Glomerular visceral epithelial cell (primary cell): ENCODE data around the gene NRXN3.

Experiments used
- DNase-seq: peaks from one replicate; pipeline ENCODE4 v3.0.0-alpha.2; 2016; ENCODE audit errors: extremely low spot score

Gene NRXN3

DNA sequence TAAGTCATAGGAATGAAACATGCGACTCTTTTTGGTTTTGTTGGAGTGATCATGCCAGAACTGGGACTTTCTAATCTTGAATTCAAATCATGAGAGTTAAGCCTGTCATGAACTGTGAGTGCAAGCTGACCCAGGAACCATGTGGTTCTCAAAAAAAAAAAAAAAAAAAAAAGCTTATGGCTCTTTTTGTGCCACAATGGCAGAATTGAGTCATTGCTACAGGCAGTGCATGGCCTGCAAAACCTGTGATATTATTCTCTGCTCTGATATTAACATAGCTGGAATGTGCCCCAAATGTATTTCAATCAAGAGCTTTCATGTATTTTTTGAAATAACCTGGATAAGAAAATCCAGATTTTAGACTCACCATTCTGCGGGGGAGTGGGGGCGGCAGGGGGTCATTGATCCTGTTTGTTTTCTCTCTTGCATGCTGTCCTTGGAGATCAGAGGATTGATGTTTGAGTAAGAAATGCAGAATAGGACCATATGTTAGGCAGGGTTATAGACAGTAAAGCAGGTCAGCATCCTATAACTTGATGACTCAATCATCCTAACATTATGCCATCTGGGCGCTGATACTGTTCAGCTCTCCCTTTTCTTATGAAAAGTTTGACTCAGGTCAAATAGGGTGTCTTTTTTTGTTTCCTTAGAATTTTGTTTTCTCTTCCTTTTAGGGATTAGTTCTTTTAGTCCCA is 1243.7 kb downstream of the NRXN3 start:
- DNase-seq, result no peak

DNA sequence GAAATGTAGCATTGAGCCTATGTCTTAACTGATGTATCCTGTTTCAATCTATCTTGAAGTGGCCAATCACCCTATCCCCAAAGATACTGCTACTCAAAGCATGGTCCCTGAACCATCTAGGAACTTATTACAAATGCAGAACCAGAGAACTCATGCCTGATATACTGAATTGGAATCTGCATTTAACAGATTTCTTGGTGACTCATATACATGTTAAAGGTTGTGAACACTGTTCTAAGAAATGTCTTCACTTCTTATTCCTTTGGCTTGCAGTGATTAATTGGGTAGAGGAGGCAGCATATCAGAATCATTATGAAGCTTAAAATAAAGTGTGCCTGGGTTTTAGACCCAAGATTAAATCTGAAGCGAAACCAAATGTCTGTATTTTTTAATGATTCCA is 1245.6 kb downstream of the NRXN3 start:
- no peak for DNase-seq

DNA sequence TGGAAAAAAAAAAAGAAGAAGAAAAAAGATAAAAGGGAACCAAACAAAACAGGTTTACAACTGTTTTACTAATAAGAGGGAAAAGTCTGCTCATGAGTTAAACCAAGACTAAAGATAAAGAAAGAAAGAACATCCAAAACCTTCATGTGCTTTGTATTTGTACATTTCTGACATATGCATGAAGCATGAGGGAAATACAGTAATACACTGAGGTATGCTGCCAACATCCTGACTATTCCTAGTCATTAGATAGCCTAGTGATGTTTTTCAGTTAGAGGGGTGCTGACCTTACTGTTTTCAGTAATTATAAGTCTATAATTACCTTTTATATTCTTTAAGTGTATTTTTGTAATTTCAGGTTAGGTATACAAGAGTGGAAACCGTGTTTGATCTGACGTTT is 1247.8 kb downstream of the NRXN3 start:
- no peak for DNase-seq

DNA sequence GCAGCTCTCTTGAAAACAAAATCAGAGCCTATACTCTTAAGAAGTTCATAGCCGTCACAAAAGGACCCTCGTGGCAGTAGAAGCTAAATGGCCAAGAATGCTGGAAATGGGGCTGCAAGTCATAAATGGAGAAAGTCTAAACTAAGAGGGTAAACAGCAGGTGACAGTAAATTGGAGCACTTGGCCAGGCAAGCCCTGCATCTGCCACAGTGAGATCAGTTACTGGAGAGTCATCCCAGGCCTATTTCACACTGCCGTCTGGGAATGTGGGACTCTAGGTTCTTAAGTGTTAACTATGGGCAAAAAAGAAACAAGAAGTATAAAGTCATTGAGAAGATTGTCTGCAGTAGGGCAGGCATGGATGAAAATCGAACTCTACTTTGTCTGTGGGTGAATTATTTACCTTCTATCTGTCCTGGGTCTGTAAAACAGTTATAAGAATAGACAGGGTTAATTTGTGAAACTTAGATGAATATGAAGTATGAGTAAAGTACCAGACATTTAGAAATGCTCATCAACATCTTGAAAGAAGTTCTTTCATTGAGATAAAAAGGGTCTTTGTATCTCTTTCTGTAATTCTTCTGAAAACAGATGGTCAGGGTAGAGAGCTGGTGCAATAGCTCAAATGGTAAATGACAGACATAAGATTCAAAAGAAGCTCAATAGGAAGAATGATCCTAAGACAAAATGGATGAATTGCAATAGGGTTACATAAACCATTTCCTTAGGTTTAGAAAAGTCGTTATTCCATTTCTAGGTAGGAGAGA is 1248.7 kb downstream of the NRXN3 start:
- no peak for DNase-seq

DNA sequence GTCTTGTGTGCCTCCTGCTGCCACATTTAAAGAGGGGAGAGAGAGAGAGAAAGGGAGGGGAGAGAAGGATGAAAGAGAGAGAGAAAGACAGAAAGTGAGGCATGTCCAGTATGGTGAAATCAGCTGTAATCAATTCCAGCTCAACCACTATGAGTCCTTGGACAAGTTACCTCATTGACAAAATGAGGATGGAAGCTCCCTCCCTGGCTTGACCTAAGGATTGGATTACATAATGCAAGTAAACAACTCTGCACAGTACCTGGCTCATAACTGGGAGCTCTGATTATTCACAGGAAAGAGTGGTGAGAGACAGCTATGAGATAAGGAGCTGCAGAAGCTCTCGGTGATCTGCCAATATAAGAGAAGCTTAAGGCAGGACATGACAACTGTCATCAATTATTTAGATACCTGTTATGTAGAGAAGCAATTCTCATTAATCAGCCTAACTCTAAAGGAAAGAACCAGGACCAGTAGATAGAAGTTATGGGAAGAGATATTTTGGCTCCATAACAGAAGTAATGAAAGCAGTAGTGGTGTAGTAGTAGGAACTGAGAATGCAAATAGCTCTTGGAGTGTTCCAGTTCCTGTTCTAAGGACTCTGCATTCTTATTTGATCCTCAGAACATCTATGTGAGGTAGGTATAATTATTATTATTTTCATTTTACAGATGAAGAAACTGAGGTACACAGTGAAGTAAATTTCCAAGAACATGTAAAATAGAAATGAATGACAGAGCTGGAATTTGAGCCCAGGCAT is 1249.6 kb downstream of the NRXN3 start:
- no peak for DNase-seq

DNA sequence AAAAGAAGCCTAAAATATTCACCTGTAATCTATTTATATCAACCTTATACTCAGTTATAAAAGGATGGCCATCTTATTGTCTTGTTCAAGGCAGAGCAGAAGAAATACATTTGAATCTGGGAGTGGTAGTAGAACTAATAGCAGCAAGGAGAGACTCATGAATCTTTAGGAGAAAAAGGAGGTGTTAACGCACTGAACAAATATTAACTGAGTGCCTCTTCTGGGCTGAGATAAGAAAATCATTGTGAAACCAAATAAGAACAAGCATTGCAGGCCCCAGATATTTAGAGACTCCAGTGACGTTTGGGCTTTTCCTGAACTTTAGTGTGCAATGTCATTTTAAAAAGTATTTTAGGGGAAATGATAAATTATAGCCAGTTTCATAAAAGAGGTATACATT is 1250.6 kb downstream of the NRXN3 start:
- no peak for DNase-seq

DNA sequence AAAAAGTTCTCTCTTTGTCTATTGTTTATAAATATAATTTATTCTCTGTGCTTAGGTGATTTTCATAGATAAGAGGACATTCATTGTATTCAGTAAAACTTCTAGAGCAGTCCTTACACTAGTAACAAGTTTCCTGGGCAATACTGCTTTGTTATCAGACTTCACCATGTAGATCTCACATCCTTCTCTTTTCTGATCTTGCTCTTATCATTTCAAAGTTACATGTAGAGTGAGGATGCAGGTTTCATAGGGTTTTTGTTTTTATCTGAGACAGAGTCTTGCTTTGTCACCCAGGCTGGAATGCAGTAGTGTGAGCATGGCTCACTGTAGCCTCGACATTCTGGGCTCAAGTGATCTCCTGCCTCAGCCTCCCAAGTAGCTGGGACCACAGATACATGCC is 1251.6 kb downstream of the NRXN3 start:
- DNase-seq, result no peak

DNA sequence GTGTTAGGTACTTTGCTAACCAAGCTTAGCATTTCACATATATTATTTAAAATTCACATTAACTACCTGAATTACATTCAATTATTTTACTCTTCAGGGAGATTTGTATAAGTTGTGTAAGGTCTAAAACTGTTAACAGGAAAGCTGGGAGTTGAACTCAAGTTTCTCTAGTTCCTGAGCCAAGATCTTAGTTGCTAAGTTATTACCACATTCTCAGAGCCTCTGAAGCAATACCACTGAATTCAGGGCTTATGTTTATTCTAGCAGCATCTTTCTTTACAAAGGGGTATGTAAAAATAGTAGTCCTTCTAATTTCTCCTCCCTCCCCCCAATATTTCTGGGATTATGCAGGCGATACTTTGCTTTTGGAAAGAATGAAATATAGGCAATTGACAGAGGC is 1254.3 kb downstream of the NRXN3 start:
- no peak for DNase-seq

DNA sequence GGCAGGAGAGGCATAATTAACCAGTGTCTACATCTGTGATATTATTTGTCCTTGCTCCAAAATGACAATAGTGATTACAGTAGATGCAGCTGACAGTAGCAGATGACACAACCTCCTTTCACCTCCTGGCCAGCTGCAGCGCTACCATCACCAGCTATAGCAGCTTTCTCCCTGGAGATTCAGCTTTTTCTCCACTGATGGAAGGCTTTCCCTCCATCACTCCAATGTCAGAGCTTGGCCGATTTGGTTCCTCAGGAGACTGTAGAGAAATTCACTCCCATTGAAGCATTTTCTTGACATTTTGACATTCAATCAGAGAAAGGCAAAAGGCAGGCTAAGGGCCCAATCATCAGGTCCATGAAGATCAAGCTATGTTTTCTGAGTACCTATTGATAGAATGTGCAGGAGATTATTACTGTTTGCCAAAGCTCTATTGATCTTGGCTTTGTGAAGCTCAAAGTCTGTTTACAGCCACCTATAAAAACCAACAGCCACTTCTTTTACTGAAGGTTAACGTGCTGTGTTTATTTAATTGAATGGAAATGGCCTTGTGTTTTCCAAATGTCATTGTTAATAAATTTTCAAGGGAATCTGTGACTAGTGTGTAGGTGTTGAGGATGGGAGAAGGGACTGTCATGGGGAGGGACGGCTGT is 1256.1 kb downstream of the NRXN3 start:
- DNase-seq, result no peak

DNA sequence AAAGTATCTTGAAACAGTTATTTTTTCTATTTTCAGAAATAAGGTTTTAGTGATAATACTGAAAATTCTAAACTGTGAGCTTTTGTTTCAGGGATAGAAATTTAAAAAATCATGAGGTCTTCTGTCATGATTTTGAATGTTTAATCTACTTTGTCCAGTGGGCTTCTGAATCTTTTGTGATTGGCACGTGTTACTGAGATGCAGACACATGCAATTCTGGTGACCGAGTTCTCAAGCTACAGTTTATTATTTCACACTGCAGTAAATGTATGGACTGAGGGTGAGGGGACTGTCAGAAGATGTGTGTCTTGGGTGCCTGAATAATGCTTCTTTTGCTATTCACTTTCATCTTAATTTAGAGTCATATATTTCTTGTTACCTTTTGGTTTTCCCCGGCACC is 1262.5 kb downstream of the NRXN3 start:
- DNase-seq, result no peak

DNA sequence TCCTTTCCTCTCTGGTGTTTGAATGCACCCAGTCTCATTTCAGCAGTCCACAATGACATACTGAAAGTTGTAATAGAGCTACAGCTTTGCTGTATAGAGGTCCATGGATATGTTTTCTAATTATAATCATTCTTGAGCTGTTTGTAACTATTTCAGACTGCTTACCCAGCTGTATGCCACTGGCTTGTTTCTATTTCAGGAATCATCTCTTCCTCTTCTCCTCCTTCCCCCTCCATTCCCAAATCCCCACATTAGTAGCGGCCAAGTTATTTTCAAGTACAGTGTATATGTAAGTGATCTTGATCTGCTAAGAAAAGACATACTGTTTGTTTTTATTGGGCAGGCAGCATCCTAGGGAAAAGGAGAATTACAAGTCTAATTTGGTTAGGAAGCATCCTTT is 1266.2 kb downstream of the NRXN3 start:
- DNase-seq, result no peak

DNA sequence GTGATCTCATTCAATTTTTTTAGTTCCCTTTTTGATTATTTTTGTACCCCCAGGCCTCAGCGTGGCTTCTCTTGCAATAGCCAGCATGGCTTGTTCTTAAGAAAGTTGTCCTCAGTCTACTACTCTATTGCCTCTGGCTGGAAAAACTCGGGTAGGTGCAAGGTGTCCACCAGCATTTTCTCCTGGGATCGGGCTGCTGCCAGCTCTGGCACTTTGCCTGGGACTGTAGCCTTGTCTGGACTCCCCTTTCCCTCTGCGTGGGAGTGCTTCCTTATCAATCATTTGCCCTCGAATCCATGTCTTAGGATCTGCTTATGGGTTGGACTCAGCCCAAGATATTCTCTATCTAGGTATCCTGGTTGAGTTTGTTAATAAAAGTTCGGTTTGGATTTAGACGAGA is 1267.8 kb downstream of the NRXN3 start:
- no peak for DNase-seq

DNA sequence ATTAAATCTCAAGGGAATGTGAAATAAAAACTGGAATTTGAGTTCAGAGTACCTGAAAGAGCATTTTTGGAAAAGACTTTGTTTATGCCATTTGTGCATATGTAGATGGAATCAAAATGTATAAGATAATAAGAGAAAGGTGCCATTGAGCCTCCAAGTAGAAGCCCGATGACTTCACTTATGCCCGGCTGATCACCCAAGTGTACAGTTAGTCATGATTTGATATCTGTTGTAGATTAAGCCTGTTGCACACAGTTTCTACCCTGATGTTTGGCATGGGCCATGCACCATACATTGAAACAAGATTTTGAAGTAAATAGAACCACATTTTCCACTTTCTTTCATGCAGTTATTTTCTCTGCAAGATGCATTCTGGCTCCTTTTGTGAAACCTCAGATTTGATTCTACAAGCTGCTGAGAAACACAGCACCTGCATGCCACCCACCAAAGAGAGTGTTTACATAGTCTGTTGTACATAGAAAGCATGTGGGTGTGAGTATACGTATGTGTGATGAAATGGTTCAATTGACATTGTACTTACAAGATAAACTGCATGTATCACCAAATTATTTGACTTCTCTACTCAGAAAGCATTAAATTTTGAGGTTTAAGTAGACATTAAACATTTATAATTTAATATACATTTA is 1268.6 kb downstream of the NRXN3 start:
- no peak for DNase-seq

DNA sequence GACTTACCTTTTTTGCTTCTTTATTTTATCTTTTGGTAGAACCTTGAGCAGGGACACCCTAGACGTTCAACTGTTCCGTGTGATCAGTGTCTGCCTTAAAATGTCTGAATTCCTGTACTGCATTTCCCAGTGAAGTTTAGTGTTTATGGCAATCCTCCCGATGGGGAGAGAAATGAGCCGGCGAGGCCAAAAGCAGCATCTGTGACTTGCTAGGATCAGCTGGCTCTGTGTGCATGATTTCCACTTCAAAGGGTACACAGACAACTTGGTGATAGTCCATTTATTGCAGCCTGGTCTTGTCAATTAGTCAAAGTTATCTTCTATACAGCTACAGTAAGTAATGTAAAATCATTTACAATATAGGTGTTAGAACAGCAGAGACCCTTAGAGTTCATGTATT is 1272.6 kb downstream of the NRXN3 start:
- DNase-seq, result no peak

DNA sequence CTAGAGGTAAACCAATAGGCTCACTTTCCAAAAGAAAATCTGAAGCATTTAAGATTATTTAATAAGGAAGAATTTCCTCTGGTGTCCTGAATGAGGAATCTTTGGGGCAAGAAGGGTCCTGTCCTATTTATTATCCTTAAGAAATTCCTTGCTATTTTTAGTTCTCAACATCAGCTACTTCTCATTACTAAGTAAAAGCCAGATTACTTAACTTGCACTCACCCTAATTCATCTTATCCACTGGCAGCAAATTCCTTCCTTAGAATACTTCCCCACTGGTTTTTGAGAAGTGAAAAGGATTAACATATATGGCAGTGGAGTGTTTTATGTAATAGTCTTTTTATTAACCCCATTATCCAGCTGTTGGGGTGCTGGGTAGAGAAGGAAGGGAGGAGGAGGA is 1273.4 kb downstream of the NRXN3 start:
- DNase-seq, result no peak

DNA sequence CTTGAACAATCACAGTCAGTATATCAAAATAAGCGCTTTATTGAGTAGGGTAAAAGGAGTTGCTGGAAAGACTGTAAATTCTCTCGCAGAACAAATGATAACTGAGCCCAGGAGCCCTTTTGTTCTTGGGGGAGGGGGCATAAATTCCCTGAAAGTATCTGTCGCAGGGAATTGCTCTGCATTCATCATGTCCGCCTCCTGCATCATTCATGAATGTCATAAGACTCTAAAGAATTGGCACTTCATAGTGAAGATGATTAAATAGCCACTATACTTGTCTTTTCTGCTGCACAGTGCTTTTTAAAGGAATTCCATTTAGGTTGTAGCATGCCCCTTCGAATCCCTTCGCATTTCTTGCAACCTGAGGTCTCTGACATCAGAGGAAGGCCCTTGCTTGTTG is 1278.8 kb downstream of the NRXN3 start:
- DNase-seq, result no peak

DNA sequence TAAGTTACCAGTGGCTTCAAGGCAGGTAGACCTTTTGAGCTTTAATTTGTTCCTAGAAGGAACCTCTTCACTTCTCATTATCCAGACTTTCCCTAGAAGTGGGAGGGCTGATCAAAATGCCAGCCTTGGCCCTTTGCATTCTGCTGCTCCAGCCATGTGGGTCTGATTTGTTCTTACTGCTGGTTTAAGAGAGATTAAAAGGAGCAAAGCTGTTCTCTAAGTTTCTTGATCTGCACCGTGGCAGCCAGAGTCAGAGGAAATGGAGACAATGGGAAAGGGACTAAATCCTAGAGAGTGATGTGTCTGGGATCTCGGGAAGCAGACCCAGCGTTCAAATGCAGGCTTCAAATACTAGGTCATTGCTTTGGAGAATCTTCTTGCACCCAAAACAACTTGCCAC is 1281.4 kb downstream of the NRXN3 start:
- no peak for DNase-seq

DNA sequence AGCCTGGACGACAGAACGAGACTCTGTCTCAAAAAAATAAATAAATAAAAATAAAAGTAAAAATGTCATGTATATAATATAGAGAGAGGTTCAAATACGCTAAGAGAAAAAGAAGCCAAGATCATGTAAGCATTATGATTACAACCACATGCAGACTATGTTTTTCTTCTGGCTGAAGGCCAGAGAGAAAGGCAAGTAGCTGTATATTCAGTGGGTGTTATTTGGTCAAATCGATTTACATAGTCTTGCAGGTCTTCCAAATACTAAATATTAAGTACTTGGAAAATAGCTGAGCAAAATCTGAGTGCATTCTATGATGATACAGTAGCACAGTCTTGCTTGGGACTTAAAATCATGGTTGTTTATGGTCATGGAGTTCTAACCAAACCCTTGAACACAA is 1283.1 kb downstream of the NRXN3 start:
- DNase-seq, result no peak

DNA sequence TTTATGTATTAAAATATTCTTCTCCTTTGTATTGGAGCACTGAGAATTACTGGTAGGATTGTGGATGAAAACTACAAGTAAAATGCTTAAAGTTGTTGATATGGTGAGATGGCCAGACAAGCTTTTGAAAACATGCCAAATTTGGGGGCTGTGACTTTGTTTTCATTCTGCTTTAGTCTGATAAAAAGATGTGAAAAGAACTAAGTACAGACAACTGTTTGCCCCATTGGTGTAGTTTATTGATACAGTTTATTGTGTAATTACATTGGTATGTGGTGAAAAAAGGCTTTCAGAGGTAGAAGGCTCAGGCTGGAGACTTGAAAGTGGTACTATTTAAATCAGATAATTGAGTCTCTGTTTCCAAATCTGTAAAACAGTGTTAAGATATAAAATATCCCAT is 1294.3 kb downstream of the NRXN3 start:
- no peak for DNase-seq

DNA sequence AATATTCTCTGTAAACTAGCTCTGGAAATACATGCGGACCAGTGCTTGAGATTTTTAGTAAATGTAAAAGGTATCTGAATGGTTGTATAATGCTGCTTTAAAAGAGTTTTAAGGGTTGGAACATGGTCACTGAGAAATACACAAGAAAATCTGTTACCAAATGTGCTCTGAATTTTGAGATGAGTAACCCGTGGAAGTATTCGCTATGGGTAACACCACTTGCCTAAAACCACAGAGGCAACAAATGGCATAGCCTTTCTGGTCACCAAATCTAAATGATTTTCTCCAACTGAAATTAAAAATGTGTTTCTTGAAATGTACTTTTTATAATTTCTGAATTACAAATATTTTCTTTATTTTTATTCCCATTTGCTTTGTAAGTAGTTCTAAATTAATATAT is 1295.5 kb downstream of the NRXN3 start:
- DNase-seq, result no peak

DNA sequence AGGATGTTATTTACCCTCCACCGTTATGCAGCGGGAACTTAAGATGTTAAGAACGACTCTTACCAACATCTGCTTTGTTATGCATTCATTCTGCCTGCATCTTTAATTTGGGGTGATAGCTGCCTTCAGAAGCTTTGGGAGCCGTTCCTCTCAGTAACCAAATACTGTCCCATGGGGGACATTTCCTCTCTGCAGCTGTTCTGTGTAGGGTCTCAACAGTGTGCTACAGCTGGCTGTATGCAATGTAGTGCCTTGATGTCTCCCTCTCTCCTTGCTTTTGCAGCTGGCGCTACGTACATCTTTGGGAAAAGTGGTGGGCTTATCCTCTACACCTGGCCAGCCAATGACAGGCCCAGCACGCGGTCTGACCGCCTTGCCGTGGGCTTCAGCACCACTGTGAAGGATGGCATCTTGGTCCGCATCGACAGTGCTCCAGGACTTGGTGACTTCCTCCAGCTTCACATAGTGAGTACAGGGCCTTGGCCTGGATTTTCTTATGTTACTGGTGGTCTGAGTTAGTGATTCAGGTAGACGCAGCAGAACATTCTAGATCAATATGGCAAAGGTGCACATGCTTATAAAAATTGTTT is 1296.9 kb downstream of the NRXN3 start:
- DNase-seq, result no peak

DNA sequence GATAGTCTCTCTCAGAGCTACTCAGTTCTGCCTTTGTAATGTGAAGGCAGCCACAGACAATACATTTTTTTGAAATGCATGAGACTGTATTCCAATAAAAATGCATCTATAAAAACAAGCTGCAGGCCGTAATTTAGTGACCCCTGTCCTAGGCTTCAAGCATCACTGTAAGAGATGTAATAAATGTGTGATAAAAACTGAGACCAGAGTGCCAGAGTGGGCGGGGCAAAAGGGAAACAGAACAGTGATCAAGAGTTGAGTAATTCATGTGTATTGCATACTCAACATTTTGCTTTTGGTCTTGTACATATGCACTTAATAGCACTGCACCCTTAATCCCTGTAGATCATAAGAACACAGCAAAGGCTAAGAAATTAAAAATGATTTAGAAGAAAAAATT is 1297.7 kb downstream of the NRXN3 start:
- no peak for DNase-seq
